Prostate gland (tissue), 1 donor: Measurements from ENCODE around the gene POLD3.

Experiments
- POLR2A ChIP-seq: fragments of 450-650 bp; IDR thresholded peaks from one replicate; pipeline ENCODE4 v1.6.1; 2016; ENCODE audit warnings: antibody characterized with exemption, mild to moderate bottlenecking
- POLR2AphosphoS5 ChIP-seq: sonication (generic); formaldehyde crosslinking; IDR thresholded peaks from one replicate; pipeline ENCODE4 v1.6.1; 2017; ENCODE audit warnings: antibody characterized with exemption

- TF ChIP-seq POLR2AphosphoS5 = no peak
- no peak for TF ChIP-seq POLR2A
Observed at GRCh38 chr11:74633406-74634393, 41.3 kb downstream of the POLD3 start.
